ENCODE data around the gene HIF3A. TPM values are rescaled to one million over a fixed set of nuclear protein-coding genes. Genes with fewer than 3 reads are reported as not detected.
"Not testable (repeated sequence)": the region's sequence is repeated elsewhere in the genome, so short reads cannot be mapped to it uniquely, and the experiment has no call there.

The HIF3A gene
- polyA plus RNA-seq, 2 of the 4 experiments (the other 2 are of a cell fraction) = not detected

GRCh38 chr19:46271481-46272197 lies 25.2 kb upstream of the HIF3A start (continued):
- peak; percentile 82 for TF ChIP-seq JUNB (IDR thresholded peaks at IDR 0.05)
- no peak for TF ChIP-seq POLR2A (IDR thresholded peaks at IDR 0.05; ENCODE audit: low read length)
- TF ChIP-seq TP53 (CRISPR knock-in tag; IDR thresholded peaks at IDR 0.05) = no peak
- no peak for TF ChIP-seq RAD21 (conservative IDR thresholded peaks at IDR 0.05 in 1 of 2, IDR thresholded peaks at IDR 0.05 in 1 of 2)
- no peak for TF ChIP-seq PHF8 (IDR thresholded peaks at IDR 0.05; ENCODE audit: borderline replicate concordance, low read depth)
- no peak for TF ChIP-seq ESRRA (IDR thresholded peaks at IDR 0.05; ENCODE audit: borderline replicate concordance, low read length)
- no peak for TF ChIP-seq FOSB (CRISPR knock-in tag; IDR thresholded peaks at IDR 0.05)
- no peak for TF ChIP-seq PBX3 (IDR thresholded peaks at IDR 0.05)
- TF ChIP-seq ZNF302 (CRISPR knock-in tag; IDR thresholded peaks at IDR 0.05) = no peak
- no peak for TF ChIP-seq HEYL (CRISPR knock-in tag; IDR thresholded peaks at IDR 0.05)
- no peak for TF ChIP-seq HMGXB4 (CRISPR knock-in tag; IDR thresholded peaks at IDR 0.05; ENCODE audit: borderline replicate concordance)
- TF ChIP-seq MAFK (IDR thresholded peaks at IDR 0.05; ENCODE audit: partially characterized antibody) = peak; percentile 67
- TF ChIP-seq MAZ (IDR thresholded peaks at IDR 0.05; ENCODE audit: borderline replicate concordance, low read depth, low read length) = no peak
- TF ChIP-seq BHLHE40 (IDR thresholded peaks at IDR 0.05; ENCODE audit: low read depth, low read length) = no peak
- TF ChIP-seq, protein P1, sequence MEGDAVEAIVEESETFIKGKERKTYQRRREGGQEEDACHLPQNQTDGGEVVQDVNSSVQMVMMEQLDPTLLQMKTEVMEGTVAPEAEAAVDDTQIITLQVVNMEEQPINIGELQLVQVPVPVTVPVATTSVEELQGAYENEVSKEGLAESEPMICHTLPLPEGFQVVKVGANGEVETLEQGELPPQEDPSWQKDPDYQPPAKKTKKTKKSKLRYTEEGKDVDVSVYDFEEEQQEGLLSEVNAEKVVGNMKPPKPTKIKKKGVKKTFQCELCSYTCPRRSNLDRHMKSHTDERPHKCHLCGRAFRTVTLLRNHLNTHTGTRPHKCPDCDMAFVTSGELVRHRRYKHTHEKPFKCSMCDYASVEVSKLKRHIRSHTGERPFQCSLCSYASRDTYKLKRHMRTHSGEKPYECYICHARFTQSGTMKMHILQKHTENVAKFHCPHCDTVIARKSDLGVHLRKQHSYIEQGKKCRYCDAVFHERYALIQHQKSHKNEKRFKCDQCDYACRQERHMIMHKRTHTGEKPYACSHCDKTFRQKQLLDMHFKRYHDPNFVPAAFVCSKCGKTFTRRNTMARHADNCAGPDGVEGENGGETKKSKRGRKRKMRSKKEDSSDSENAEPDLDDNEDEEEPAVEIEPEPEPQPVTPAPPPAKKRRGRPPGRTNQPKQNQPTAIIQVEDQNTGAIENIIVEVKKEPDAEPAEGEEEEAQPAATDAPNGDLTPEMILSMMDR (IDR thresholded peaks at IDR 0.05) = no peak
- 0 out of 3 replicates have a peak, but pooled peaks have one; percentile 5 for TF ChIP-seq SMC3 (IDR thresholded peaks at IDR 0.05)
- no peak for TF ChIP-seq NPAS2 (CRISPR knock-in tag; IDR thresholded peaks at IDR 0.05; ENCODE audit: borderline replicate concordance)
- no peak for TF ChIP-seq FOXS1 (CRISPR knock-in tag; IDR thresholded peaks at IDR 0.05)
- TF ChIP-seq, protein P2, sequence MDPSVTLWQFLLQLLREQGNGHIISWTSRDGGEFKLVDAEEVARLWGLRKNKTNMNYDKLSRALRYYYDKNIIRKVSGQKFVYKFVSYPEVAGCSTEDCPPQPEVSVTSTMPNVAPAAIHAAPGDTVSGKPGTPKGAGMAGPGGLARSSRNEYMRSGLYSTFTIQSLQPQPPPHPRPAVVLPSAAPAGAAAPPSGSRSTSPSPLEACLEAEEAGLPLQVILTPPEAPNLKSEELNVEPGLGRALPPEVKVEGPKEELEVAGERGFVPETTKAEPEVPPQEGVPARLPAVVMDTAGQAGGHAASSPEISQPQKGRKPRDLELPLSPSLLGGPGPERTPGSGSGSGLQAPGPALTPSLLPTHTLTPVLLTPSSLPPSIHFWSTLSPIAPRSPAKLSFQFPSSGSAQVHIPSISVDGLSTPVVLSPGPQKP (IDR thresholded peaks at IDR 0.05; ENCODE audit: low read depth, low read length) = no peak
- peak; percentile 72 for TF ChIP-seq MAX (IDR thresholded peaks at IDR 0.05)
- TF ChIP-seq KDM1A (IDR thresholded peaks at IDR 0.05; ENCODE audit: low read depth) = no peak
- no peak for TF ChIP-seq CHD2 (IDR thresholded peaks at IDR 0.05; ENCODE audit: low read length, partially characterized antibody)
- TF ChIP-seq RARB (CRISPR knock-in tag; IDR thresholded peaks at IDR 0.05) = no peak
- no peak for TF ChIP-seq ZFP36 (IDR thresholded peaks at IDR 0.05; ENCODE audit: borderline replicate concordance, partially characterized antibody)
- TF ChIP-seq RNF2 (IDR thresholded peaks at IDR 0.05; ENCODE audit: borderline replicate concordance, low read depth) = no peak
- no peak for TF ChIP-seq USF2 (IDR thresholded peaks at IDR 0.05)
- no peak for TF ChIP-seq EHF (CRISPR knock-in tag; IDR thresholded peaks at IDR 0.05)
- TF ChIP-seq HES2 (IDR thresholded peaks at IDR 0.05) = no peak
- TF ChIP-seq NR3C1 (IDR thresholded peaks at IDR 0.05) = no peak
- TF ChIP-seq HOXB13 (CRISPR knock-in tag; IDR thresholded peaks at IDR 0.05; ENCODE audit: low read depth) = no peak
- TF ChIP-seq POLR2AphosphoS2 (conservative IDR thresholded peaks at IDR 0.05; ENCODE audit: low read length) = no peak
- TF ChIP-seq SREBF2 (IDR thresholded peaks at IDR 0.05) = no peak

- ATAC-seq; H3K9me3 ChIP-seq; DNase-seq (ENCODE audit: low read depth in 1 of 2, low spot score in 1 of 2); FAIRE-seq; H3K4me3 ChIP-seq; POLR2A ChIA-PET: not testable (repeated sequence)
- 49% methylated on average over 6 of the region's 6 CpGs for WGBS (ENCODE audit: missing lambda C conversion rate)
- H3K27ac ChIP-seq = peak overlapping the region; percentile 6 to 83; a peak in 3 of 6 replicates
- 0 out of 3 replicates have a peak overlapping the region, but pooled peaks have one; percentile 22 for H3K4me2 ChIP-seq
- CTCF ChIA-PET = interaction anchor here (19.2 kb wide), 1 partner anchor 188 kb away, joined by 854 read pairs; no protein-coding TSS in a partner anchor
- peaks cover 39% of the 10 kb centered on the region for H3K4me1 ChIP-seq
Measured at GRCh38 chr19:46273931-46274330, 22.9 kb upstream of the HIF3A start.

All from A549 (cell line).